Heart right ventricle (tissue), 16 donors: ENCODE results near the gene TMEM39A. TPM values are rescaled to one million over a fixed set of nuclear protein-coding genes. Genes with fewer than 3 reads are reported as not detected.

Experiments used
- ATAC-seq, 8 donors: fragments of 200-7000 bp; cut with Tn5 transposase; one replicate each; pipeline ENCODE4 v1.9.1; 2020; ENCODE audit warnings: mild to moderate bottlenecking in 8 of 8, moderate library complexity in 8 of 8, moderate number of reproducible peaks in 1 of 8
- DNase-seq, 2 donors: peaks; one replicate each; pipeline ENCODE4 v3.0.0-alpha.2; 2020
- H3K27ac ChIP-seq, 10 donors: fragments of 200-600 bp; sonication (generic) in 2 of 10; one replicate each; pipeline versions ENCODE4 v1.5.0 to v1.8.0; 2020 to 2022; ENCODE audit warnings: mild to moderate bottlenecking in 3 of 10
- H3K27me3 ChIP-seq, 7 donors: fragments of 200-600 bp; one replicate each; pipeline ENCODE4 v1.8.0; 2021 to 2022; ENCODE audit warnings: mild to moderate bottlenecking in 2 of 7
- H3K36me3 ChIP-seq, 9 donors: fragments of 200-600 bp; sonication (generic) in 1 of 9; one replicate each; pipeline versions ENCODE4 v1.5.0 to v1.8.0; 2020 to 2022; ENCODE audit warnings: mild to moderate bottlenecking in 2 of 9
- H3K4me1 ChIP-seq, 9 donors: fragments of 200-600 bp; sonication (generic) in 1 of 9; one replicate each; pipeline versions ENCODE4 v1.5.0 to v1.8.0; 2020 to 2022; ENCODE audit warnings: mild to moderate bottlenecking in 4 of 9
- H3K4me3 ChIP-seq, 10 donors: fragments of 200-600 bp; sonication (generic) in 2 of 10; one replicate each; pipeline versions ENCODE4 v1.5.0 to v1.8.0; 2020 to 2022; ENCODE audit warnings: mild to moderate bottlenecking in 7 of 10, moderate library complexity in 2 of 10
- H3K9me3 ChIP-seq, 11 donors: fragments of 200-600 bp in 10 of 11; sonication (generic) in 2 of 11; one replicate each; pipeline versions ENCODE4 v1.5.0 to v1.8.0; 2013 to 2022; ENCODE audit warnings: mild to moderate bottlenecking in 2 of 11, control low read depth in 1 of 11, moderate library complexity in 1 of 11
- WGBS, 2 donors: extraction: QIAGEN DNeasy Blood & Tissue Kit; methylation state at CpG; one replicate each; pipeline ENCODE4 v1.1.7; 2013; ENCODE audit warnings: inconsistent platforms in 1 of 2; 5-methylcytosine and 5-hydroxymethylcytosine counted together
- intact Hi-C, 10 donors: fragments of 100-400 bp; cut with DNase I; formaldehyde crosslinking; loops; one replicate each; pipeline versions ENCODE4 v1.11.1 to v1.14.2; 2022
- polyA plus RNA-seq, 2 donors: library from polyadenylated mRNA; stranded (reverse); fragments of 200-250 nt; gene quantifications; one replicate each; pipeline ENCODE4 v1.2.3, GENCODE V29; 2013
- total RNA-seq, 10 donors: library from RNA; stranded (reverse); fragmentation: NEBNext Ultra II Directional in 3 of 10; extraction: Animal tissue kit (Norgen Biotek cat#: 25700) in 3 of 10; gene quantifications; one replicate each; pipeline versions ENCODE4 v1.2.1 to v1.2.4, GENCODE V29; 2021 to 2023
- TF ChIP-seq, protein P1 (sequence below), 9 donors: fragments of 200-600 bp; sonication (generic) in 2 of 9; IDR thresholded peaks; one replicate each; pipeline versions ENCODE4 v1.5.0 to v1.8.0; 2021 to 2022; ENCODE audit warnings: antibody characterized with exemption in 9 of 9, mild to moderate bottlenecking in 5 of 9, moderate library complexity in 1 of 9
- donor health status: Arrhythmogenic right ventricular cardiomyopathy.
- donor health status: ischemic (EF 13 %, LVEDD 7.1; RV severe dilation, severe dysfunction).
- donor health status: healthy with polysubstance abuse.
- donor health status: DM: no; HTN: yes; CAD: no.
- donor health status: DM: no; HTN: no; CAD: no.
- donor health status: ischemic (EF 25% LVEDD 6.9; RV normal size, moderate dysfunction).
- donor health status: ischemic (EF 25% LVEDD 5.7; RV mildly dilated, moderate dysfunction).
- donor health status: healthy.
- donor health status: DM: yes; HTN: yes; CAD: no.
- donor health status: Ischemic cardiomyopathy.
- donor health status: ischemic (EF 35%, LVEDD 5.7; RV mildly dilated, moderate dysfunction).
- donor health status: nonischemic (EF 11% LVEDD 7.7; RV severe dilation, severe dysfunction).
- donor health status: DM: yes; HTN: yes; CAD: no.
- donor health status: PGD.
- donor health status: ischemic (EF 29% LVEDD 5.4; RV normal size, mild dysfunction).
- donor health status: nonischemic (EF 23%, LVEDD 6.1; RV moderate dilation, normal function).

The TMEM39A gene
- total and polyA plus RNA-seq, 12 donors, result 8.4 to 25.8 (median 12.8) TPM

GRCh38 chr3:119433613-119434325 lies 29.6 kb downstream of the TMEM39A start:
- WGBS, 2 donors, result 86 to 91% methylated on average over 3 of the region's 3 CpGs
- peaks cover 0 to 100% (median 69%) of the 10 kb centered on the region in 9 donors for H3K36me3 ChIP-seq
- H3K27me3 ChIP-seq, result no peaks in the 10 kb centered on the region
- TF ChIP-seq, protein P1, sequence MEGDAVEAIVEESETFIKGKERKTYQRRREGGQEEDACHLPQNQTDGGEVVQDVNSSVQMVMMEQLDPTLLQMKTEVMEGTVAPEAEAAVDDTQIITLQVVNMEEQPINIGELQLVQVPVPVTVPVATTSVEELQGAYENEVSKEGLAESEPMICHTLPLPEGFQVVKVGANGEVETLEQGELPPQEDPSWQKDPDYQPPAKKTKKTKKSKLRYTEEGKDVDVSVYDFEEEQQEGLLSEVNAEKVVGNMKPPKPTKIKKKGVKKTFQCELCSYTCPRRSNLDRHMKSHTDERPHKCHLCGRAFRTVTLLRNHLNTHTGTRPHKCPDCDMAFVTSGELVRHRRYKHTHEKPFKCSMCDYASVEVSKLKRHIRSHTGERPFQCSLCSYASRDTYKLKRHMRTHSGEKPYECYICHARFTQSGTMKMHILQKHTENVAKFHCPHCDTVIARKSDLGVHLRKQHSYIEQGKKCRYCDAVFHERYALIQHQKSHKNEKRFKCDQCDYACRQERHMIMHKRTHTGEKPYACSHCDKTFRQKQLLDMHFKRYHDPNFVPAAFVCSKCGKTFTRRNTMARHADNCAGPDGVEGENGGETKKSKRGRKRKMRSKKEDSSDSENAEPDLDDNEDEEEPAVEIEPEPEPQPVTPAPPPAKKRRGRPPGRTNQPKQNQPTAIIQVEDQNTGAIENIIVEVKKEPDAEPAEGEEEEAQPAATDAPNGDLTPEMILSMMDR (IDR thresholded peaks at IDR 0.05), result no peak
- no peak for ATAC-seq
- intact Hi-C loops, result no loop called here
- no peak overlapping the region for H3K4me3 ChIP-seq
- H3K4me1 ChIP-seq, result peaks cover 0 to 18% (median 8%) of the 10 kb centered on the region in 9 donors
- H3K9me3 ChIP-seq, result peaks cover 0 to 19% (median 9%) of the 10 kb centered on the region in 11 donors
- no peak for DNase-seq
- no peak overlapping the region for H3K27ac ChIP-seq

- Histone ChIP-seq H3K4me3 (no peak overlapping the region), H3K27ac (no peak overlapping the region), H3K4me1 (peaks cover 0 to 13% (median 7%) of the 10 kb centered on the region in 9 donors), H3K36me3 (peaks cover 0 to 69% (median 45%) of the 10 kb centered on the region in 9 donors), H3K27me3 (no peaks in the 10 kb centered on the region), H3K9me3 (peaks cover 0 to 60% (median 34%) of the 10 kb centered on the region in 11 donors)
- ATAC-seq (no peak), DNase-seq (no peak)
- WGBS, 2 donors, result 88 to 90% methylated on average over 1 of the region's 1 CpG
- TF ChIP-seq, protein P1 (IDR thresholded peaks at IDR 0.05), result no peak
- intact Hi-C loops, result no loop called here
Measured at GRCh38 chr3:119428538-119428937, 34.9 kb downstream of the TMEM39A start.

DNA sequence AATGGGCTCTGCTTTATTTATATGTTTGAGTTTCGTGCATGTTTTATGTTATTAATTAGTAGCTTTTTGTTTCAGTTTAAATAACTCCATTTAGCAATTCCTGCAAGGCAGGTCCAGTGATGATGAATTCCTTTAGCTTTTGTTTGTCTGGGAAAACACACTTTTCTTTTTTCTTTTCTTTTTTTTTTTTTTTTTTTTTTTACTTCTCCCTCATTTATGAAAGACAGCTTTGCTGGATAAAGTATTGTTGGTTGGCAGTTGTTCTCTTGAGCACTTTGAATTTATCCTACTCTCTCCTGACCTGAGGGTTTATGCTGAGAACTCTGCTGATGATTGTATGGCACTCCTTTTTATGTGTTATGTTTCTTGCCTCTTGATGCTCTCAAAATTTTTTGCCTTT lies 35.7 kb downstream of the TMEM39A start:
- Histone ChIP-seq H3K9me3 (peaks cover 0 to 60% (median 34%) of the 10 kb centered on the region in 11 donors), H3K27ac (no peak overlapping the region), H3K36me3 (peaks cover 0 to 60% (median 39%) of the 10 kb centered on the region in 9 donors), H3K4me3 (no peak overlapping the region), H3K4me1 (peaks cover 0 to 5% (median 1%) of the 10 kb centered on the region in 9 donors), H3K27me3 (no peaks in the 10 kb centered on the region)
- intact Hi-C loops, result no loop called here
- DNase-seq (no peak), ATAC-seq (no peak)
- 97 to 98% methylated on average over 1 of the region's 1 CpG for WGBS, 2 donors
- TF ChIP-seq, protein P1 (IDR thresholded peaks at IDR 0.05), result no peak

- H3K36me3 ChIP-seq, result peaks cover 0 to 36% (median 5%) of the 10 kb centered on the region in 9 donors
- 48 to 69% methylated on average over 2 of the region's 2 CpGs for WGBS, 2 donors
- DNase-seq (no peak), ATAC-seq (no peak)
- peaks cover 0 to 28% (median 4%) of the 10 kb centered on the region in 9 donors for H3K4me1 ChIP-seq
- H3K9me3 ChIP-seq, result peaks cover 0 to 7% (median 0%) of the 10 kb centered on the region in 11 donors
- no peaks in the 10 kb centered on the region for H3K27me3 ChIP-seq
- TF ChIP-seq, protein P1 (IDR thresholded peaks at IDR 0.05), result peak in 2 of 9 donors; percentile 5 to 23
- H3K4me3 ChIP-seq, result no peak overlapping the region
- intact Hi-C loops, result no loop called here
- H3K27ac ChIP-seq, result no peak overlapping the region
Measured at GRCh38 chr3:119420196-119420595, 43.2 kb downstream of the TMEM39A start.
